Glomerular visceral epithelial cell (primary cell): ENCODE measurements around the gene TREH.
"Not testable (repeated sequence)": the region's sequence is repeated elsewhere in the genome, so short reads cannot be mapped to it uniquely, and the experiment has no call there.

Source experiments
- DNase-seq: peaks from one replicate; pipeline ENCODE4 v3.0.0-alpha.2; 2016; ENCODE audit errors: extremely low spot score

The TREH gene

DNA sequence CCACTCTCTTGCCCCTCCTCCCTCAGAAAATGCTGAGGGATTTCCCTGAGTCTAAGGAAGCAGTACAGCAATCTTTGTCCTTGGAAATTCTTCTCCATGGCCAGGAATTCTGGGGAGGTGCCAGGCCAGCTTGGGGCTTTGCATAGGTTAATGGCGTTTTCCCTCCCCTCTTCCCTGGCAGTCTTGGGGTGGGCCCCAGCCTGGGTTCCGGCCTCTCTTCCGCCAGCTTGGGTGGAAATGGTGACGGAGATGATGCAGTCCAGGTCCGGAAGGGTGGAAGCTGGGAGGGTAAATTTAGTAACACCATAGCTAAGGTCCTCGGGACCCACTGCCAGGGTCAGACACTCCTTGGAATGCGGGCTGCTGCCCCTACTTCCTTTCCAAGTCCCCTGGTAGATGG lies 67.1 kb downstream of the TREH start:
- DNase-seq: no peak

DNA sequence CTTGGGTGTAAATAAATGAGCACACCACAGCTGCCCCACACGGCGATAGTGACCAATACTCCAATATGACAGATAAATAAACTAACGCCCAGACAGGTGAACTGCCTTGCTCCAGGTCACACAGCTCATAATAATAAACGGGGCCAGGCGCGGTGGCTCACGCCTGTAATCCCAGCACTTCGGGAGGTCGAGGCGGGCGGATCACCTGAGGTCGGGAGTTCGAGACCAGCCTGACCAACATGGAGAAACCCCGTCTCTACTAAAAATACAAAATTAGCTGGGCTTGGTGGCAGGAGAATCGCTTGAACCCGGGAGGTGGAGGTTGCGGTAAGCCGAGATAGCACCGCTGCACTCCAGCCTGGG lies 68.0 kb downstream of the TREH start:
- not testable (repeated sequence) for DNase-seq

DNA sequence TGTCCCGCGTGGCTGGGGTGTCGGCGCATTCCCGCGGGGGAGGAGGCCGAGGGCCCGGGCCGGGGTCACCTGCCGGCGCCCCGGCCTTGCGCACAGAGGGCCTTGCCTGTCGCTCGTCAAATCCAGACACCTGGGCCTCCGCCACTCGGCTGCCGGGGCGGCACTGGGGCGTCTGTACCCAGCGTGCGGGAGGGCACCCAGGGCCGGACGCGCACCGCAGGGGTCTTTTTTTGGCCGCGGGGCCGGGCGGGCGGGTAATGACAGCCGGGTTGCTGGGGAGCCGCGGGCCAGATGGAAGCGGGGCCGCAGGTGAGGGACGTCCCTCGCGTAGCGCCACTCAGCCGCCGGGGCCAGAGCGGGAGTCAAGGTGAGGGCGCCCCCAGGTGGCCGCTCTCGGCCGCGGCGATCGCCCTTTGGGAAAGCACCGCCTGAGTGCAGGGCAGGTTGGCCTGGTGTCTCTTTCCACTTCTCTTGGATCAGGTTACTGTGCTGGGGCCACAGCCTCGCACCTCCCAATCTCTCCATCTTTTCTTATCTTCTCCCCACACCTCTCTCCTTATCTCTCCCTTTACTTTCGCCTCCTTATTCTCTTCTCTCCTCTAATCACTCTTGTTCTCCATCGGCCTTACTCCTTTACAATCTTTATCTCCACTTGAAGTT lies 68.5 kb downstream of the TREH start:
- peak; percentile 70 for DNase-seq

DNA sequence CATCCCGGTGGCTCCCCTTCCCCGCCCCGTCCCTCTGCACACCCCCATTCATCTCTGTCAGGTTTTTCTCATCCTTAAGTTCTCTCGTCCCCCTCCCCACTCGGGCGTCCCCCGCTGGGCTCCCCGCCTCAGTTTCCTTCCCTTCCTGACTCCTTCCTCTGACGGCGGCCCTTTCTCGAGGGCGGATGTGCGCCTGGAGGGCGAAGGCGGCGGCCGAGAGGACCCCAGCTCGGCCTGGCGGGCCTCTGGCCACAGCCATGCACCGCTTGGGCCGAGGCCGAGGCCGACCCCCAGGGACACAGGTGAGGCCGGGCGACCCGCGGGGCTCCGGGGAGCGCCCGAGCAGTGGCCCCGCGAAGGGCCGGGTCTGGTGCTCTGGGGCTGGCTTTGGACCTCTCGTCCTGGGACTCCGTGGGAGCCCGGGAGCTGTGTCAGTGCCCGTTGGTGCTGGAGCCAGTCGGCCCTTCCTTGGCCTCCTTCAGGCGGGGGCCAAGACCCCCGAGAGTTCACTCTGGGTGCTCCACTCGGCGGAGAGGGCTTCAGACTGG lies 69.2 kb downstream of the TREH start:
- DNase-seq: no peak

DNA sequence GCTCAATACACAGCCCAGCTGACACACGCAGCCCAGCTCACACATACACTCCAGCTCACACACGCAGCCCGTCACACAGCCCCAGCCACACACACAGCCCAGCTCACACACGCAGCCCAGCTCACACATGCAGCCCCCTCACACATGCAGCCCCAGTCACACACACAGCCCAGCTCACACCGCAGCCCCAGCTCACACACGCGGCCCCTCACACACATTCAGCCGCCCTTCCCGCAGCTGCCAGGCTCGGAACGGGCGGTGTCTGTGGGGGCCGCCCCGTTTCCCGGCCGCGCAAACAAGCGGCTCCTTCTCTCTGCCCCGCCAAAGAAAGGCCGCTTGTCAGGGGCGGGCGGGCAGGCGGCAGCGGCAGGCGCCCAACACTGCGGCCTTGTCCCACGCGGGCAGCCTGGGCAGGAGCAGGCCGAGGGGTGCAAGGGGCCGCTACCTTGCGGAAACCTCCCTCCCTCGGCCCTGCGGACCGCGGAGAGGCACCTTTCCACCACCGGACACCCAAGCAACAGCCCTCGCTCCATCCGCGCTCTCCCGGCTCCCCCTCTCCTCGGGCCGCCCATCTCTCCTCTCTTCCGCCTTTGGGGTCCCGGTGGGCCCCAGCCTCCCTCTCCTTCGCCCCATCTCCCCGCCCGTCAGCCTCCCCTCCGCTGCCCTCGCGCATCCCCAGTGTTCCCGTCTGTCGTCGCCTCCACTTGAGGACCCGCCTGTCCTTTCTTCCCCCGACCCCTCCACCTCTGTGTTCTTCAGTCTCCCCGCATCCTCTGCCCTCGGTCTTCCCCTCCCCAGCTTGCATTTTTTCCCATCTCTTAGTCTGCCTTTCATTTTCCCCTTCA lies 69.8 kb downstream of the TREH start:
- no peak for DNase-seq

DNA sequence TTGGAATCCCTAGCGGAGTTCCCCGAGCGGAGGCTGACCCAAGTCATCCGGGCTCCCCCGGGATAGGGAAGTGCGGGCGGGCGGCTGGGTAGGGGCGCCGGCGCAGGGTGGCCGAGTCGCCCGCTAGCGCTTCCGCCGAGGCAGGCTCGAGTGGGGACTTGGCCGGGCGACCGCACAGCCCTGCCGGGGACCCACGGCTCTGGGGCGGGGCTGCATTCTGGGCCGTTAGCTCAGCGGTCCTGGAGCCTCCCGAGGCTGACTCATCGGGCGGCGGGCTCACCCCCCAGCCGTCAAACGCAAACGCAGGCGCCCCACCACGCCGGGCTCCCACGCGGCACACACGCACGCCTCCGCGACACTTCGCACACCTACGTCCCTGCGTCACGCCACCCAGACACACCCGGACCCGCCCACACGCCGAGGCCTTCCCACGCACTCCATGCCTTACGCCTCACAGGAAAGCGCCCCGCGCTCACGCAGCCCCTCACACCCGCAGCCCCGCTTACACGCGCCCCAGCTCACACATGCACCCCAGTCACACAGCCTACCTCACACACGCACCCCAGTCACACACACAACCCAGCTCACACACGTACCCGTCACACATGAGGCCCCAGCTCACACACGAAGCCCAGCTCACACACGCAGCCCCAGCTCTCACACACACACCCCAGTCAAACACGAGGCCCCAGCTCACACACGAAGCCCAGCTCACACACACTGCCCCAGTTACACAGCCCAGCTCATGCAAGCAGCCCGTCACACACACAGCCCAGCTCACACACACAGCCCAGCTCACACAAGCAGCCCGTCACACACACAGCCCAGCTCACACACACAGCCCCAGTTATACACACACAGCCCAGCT lies 70.9 kb downstream of the TREH start:
- DNase-seq: peak; percentile 75

DNA sequence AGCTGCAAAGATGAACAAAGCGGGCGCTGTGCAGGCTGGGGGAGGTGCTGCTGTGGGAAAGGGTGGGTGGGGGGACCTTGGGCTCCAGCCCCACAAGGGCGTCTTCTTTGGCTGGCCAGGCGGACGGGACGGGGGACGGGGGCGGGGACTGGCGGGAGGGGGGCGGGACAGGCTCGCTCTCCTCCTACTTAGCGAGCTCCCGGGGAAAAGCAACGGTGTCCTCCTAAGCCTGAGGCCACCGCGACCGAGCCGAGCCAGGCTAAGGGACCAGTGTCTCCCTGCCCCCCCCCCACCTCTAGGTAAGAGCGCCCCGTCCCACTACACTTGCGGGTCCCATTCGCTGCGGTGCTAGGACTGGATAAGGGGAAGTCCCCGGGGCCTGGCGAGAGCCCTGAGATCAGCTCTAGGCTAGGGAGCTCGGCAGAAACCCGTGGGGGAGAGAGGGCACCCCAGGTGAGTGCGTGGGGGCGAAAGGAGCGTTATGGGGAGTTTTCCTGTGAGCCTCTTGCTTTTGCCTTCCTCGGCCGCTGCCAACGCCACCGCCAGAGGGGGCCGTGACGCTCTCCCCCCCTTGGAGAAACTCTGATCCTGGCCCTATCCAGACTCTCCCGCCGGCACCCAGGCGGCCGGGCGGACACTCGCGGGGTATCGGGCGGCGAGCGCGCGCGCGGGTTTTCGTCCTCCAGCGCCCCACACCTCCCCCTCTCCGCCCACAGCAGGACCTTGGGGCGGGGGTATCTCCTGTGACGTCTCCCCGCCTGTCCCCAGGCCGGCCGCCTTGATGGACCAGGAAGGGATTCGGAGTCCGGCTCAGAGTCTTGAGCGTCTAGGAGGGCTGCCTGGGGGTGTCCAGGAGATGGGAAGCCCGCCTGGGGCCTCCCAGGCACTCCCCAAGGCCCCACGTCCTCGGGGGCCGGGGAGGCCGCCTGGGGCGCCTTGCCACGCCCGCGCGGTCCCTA lies 71.8 kb downstream of the TREH start, which contains the start of gene PHLDB1:
Gene PHLDB1 (plus strand): TSS at position 215 of the 959 bp plus-strand sequence. CDS start 6,222 bp downstream, outside the sequence.
- peak; percentile 73 for DNase-seq
